ENCODE results near the gene ZNF429. TPM values are rescaled to one million over a fixed set of nuclear protein-coding genes. Genes with fewer than 3 reads are reported as not detected.

The ZNF429 gene
- total RNA-seq, 1 donor from 2014 or later = 21.1 TPM

- Mint-ChIP-seq H3K9me3 (peaks cover 27% of the 10 kb centered on the region), H3K4me3 (peak overlapping the region; percentile 76), H3K27ac (peak overlapping the region; percentile 56), H3K4me1 (peaks cover 13% of the 10 kb centered on the region), H3K36me3 (peaks cover 8% of the 10 kb centered on the region), H3K27me3 (ENCODE audit: low read depth) (no peaks in the 10 kb centered on the region)
- no peak for TF ChIP-seq CTCF (IDR thresholded peaks at IDR 0.05; ENCODE audit: unreplicated experiment)
- DNase-seq (ENCODE audit: low spot score in 2 of 2, unreplicated experiment in 2 of 2) = peak in 1 of 2 experiments; percentile 43
These were observed 81.1 kb downstream of the ZNF429 start for GRCh38 chr19:21586311-21587116.

GRCh38 chr19:21587117-21587461 lies 81.7 kb downstream of the ZNF429 start:
- DNase-seq (ENCODE audit: low spot score in 2 of 2, unreplicated experiment in 2 of 2) = no peak
- H3K4me3 Mint-ChIP-seq = peak overlapping the region; percentile 76
- H3K27ac Mint-ChIP-seq = peak overlapping the region; percentile 56
- H3K9me3 Mint-ChIP-seq = peaks cover 25% of the 10 kb centered on the region
- H3K4me1 Mint-ChIP-seq = peaks cover 13% of the 10 kb centered on the region
- peaks cover 8% of the 10 kb centered on the region for H3K36me3 Mint-ChIP-seq
- no peak for TF ChIP-seq CTCF (IDR thresholded peaks at IDR 0.05; ENCODE audit: unreplicated experiment)
- no peaks in the 10 kb centered on the region for H3K27me3 Mint-ChIP-seq (ENCODE audit: low read depth)

GRCh38 chr19:21587549-21587948 lies 82.1 kb downstream of the ZNF429 start:
- DNase-seq (ENCODE audit: low spot score in 2 of 2, unreplicated experiment in 2 of 2) = no peak
- no peak for TF ChIP-seq CTCF (IDR thresholded peaks at IDR 0.05; ENCODE audit: unreplicated experiment)
- Mint-ChIP-seq H3K27ac (no peak overlapping the region), H3K4me1 (peaks cover 13% of the 10 kb centered on the region), H3K9me3 (peaks cover 23% of the 10 kb centered on the region), H3K27me3 (ENCODE audit: low read depth) (no peaks in the 10 kb centered on the region), H3K36me3 (peaks cover 7% of the 10 kb centered on the region), H3K4me3 (peak overlapping the region; percentile 76)

- Mint-ChIP-seq H3K27me3 (ENCODE audit: low read depth) (no peaks in the 10 kb centered on the region), H3K9me3 (peaks cover 21% of the 10 kb centered on the region), H3K4me1 (peaks cover 13% of the 10 kb centered on the region), H3K27ac (no peak overlapping the region), H3K4me3 (no peak overlapping the region), H3K36me3 (peaks cover 5% of the 10 kb centered on the region)
- no peak for TF ChIP-seq CTCF (IDR thresholded peaks at IDR 0.05; ENCODE audit: unreplicated experiment)
- no peak for DNase-seq (ENCODE audit: low spot score in 2 of 2, unreplicated experiment in 2 of 2)
These were observed 82.7 kb downstream of the ZNF429 start for GRCh38 chr19:21588065-21588601.

- H3K4me3 Mint-ChIP-seq = no peak overlapping the region
- DNase-seq (ENCODE audit: low spot score in 2 of 2, unreplicated experiment in 2 of 2) = no peak
- peaks cover 11% of the 10 kb centered on the region for H3K4me1 Mint-ChIP-seq
- no peaks in the 10 kb centered on the region for H3K36me3 Mint-ChIP-seq
- no peak for TF ChIP-seq CTCF (IDR thresholded peaks at IDR 0.05; ENCODE audit: unreplicated experiment)
- H3K27me3 Mint-ChIP-seq (ENCODE audit: low read depth) = no peaks in the 10 kb centered on the region
- H3K27ac Mint-ChIP-seq = peak overlapping the region; percentile 20
- H3K9me3 Mint-ChIP-seq = peaks cover 20% of the 10 kb centered on the region
These were observed 85.5 kb downstream of the ZNF429 start for GRCh38 chr19:21590867-21591266.
